C4-2B (cell line): Measurements from ENCODE around the gene EML6.
A peak's percentile ranks its signal among the peaks of the same experiment; 100 is the strongest.

Experiments
- H3K27ac ChIP-seq: fragments of 450-650 bp; 2 replicates; pipeline ENCODE4 v1.5.1; 2017
- ZFX ChIP-seq: fragments of 450-650 bp; IDR thresholded peaks from 2 replicates; pipeline ENCODE4 v1.6.1; 2017
- TF ChIP-seq, protein P1 (sequence below): fragments of 450-650 bp; conservative IDR thresholded peaks from 2 replicates; pipeline ENCODE4 v1.5.1; 2017; ENCODE audit warnings: mild to moderate bottlenecking

Gene EML6

DNA sequence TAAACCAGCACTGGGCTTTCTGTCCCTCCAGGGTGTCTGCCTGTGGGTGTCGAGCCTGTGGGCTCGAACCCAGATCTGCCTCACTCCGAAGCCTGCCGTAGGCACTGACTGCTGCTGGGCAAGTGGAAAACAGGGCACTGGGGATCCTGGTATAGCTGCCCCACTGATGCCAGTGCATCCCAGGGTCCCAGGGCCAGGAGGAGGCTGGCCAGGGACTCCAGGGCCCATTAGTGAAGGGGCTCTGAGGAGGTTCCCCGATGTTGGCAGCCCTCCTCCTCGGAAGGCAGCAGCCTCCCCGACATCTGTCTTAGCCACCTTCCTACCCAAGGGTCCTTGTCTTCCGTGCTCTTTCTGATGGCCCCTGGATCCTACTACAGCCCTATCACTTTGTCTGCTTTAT is 230.7 kb downstream of the EML6 start:
- peak overlapping the region; percentile 98 for H3K27ac ChIP-seq
- TF ChIP-seq ZFX: no peak
- TF ChIP-seq, protein P1, sequence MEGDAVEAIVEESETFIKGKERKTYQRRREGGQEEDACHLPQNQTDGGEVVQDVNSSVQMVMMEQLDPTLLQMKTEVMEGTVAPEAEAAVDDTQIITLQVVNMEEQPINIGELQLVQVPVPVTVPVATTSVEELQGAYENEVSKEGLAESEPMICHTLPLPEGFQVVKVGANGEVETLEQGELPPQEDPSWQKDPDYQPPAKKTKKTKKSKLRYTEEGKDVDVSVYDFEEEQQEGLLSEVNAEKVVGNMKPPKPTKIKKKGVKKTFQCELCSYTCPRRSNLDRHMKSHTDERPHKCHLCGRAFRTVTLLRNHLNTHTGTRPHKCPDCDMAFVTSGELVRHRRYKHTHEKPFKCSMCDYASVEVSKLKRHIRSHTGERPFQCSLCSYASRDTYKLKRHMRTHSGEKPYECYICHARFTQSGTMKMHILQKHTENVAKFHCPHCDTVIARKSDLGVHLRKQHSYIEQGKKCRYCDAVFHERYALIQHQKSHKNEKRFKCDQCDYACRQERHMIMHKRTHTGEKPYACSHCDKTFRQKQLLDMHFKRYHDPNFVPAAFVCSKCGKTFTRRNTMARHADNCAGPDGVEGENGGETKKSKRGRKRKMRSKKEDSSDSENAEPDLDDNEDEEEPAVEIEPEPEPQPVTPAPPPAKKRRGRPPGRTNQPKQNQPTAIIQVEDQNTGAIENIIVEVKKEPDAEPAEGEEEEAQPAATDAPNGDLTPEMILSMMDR: no peak

DNA sequence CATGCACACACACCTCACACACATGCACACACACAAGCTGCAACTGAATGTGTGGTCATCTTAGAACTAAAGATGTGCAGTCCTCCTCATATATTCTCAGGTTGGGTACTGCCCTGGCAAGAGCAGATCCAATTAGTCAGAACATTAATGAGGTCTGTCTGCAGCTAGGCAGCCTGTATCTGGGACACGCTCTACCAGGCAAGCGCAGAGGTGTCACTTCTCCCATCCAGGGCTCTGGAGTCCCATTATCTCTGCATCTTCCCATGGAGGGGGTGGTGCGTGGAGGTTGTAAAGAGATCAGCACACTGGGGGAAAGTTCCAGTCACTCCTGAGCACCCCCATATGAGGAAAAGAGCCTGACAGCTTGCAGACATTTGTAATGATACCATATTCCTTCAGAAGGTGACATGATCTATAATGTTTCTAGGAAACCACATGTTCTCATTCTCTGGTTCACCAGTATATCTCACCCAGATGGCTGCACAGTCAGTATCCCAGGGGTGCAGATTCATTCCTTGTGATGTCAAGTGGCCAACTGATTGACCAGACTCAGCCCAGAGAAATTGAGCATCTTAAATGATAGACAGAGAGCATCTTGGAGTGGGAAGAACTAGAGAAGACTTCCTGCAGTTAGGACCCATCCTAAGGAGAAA is 231.4 kb downstream of the EML6 start:
- TF ChIP-seq, protein P1: no peak
- TF ChIP-seq ZFX: no peak
- peak overlapping the region; percentile 98 for H3K27ac ChIP-seq

DNA sequence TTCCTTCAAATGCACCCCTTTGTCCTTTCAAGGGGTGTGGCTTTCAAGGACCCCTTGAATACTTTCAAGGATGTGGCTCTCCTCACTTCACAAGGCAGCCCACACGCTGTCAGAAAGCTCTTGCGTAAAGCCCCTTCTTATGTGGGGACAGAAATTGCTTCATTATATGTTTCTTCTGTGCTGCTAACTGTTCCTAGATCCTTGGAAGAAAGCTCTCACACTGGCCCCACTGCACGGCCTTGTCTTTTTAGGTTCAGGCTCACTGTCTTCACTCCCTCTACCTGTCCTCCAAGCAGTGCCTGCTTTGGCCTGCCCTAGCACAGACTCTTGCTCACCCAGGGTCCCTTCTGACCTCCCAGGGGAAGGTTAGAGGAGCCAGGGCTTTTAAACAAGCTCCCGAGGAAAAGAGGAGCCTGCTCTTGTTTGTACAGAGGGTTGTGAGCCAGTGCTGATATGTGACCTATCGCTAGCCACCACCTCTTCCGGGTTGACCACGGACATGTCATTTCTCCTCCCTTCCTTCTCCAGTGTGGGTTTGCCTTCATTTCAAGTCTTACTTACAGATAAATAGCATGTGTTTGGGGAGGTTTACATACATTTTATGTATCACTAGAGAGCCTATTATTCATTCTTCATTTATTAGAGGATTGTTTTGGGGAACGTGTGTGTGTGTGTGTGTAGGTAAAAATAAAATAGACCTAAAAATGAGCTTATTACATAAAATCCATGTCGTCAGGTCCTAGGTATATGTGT is 232.1 kb downstream of the EML6 start:
- TF ChIP-seq, protein P1: no peak
- no peak for TF ChIP-seq ZFX
- peak overlapping the region; percentile 98 for H3K27ac ChIP-seq

DNA sequence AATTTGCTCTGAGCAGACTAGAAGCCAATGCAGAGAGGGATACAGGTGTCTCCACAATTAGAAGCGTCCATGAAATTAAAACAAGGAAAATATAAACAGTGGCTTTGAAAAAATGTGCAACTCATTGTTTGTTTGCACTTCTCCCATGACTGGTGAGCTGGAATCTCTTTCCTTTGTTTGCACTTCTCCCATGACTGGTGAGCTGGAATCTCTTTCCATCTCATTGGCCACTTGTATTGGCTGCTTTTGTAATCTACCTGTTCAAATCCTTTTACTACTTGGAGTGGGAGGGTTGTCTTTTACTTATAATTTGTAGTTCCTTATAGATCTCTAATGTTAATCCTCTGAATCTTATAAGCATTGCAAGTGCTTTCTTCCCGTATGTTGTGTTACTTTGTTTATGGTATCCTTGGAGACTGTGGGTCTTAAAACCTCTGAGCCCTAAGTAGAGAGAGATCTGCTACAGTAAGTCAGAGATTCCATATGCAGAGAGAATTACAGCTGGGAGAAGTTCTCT is 232.7 kb downstream of the EML6 start:
- TF ChIP-seq ZFX: no peak
- TF ChIP-seq, protein P1: no peak
- peak overlapping the region; percentile 98 for H3K27ac ChIP-seq

DNA sequence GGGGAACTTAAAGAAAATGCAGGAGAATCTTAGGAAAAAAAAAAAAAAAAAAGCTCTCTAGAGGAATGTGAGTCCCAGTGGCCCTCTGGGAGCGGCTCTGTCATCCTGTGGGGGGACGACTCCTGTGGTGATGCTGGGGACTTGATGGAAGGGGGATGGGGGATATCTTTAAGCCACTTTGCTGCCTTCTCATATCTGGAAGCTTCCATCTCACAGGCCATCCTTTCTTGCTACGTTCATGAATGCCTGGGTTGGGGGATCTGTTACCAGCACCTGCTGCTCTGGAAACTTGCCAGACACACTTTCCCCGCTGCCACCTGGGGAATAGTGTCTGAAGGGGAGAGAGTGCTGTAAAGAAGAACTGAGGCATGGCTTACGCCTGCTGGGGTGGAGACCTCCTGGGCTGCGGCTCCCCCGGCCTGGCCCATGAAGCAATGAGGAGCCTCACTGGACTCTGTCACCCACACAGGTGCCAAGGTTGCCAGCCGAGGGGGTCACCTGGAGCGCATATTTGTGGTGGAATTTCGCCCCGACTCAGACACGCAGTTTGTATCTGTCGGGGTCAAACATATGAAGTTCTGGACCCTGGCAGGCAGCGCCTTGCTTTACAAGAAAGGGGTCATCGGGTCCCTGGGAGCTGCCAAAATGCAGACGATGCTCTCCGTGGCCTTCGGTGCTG is 234.0 kb downstream of the EML6 start:
- TF ChIP-seq, protein P1: no peak
- no peak for TF ChIP-seq ZFX
- H3K27ac ChIP-seq: peak overlapping the region; percentile 14; the same call in 1 of the 2 replicates

DNA sequence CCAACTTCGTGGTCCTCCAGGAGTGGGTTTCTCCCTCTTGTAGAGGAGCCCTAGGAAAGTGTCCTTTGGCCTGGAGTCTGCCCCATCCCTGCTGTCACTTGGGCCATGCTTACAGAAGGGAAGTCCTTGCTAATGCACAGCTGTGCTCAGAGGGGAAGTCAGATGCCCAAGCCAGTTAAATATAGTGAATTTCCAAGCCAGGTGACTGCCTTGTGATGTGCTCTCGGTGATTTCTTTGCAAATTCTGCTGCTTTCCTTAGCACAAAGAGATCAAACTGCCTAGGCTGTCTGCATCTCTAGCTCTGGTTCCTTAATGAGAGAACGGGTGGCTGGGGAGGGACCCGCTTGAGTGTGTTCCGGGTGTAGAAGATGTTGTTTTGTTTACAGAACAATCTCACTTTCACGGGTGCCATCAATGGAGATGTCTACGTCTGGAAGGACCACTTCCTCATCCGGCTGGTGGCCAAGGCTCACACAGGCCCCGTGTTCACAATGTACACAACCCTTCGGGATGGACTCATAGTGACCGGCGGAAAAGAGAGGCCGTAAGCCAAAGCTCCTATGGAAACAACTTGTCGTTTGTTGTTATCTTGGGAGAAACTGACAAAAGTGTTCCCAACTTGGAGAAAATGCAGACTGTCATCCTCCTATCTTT is 235.4 kb downstream of the EML6 start:
- H3K27ac ChIP-seq: no peak overlapping the region
- no peak for TF ChIP-seq ZFX
- TF ChIP-seq, protein P1: no peak
